Activated CD4-positive, CD25-positive, alpha-beta regulatory T cell treated with anti-CD3 and anti-CD28 coated beads, Interleukin-2, amount 50 U/mL, for 24 hours (primary cell): ENCODE data around the gene PRKAR2B.
A peak's percentile ranks its signal among the peaks of the same experiment; 100 is the strongest.
"Not testable (repeated sequence)": the region's sequence is repeated elsewhere in the genome, so short reads cannot be mapped to it uniquely, and the experiment has no call there.

ENCODE experiments used
- ATAC-seq, 2 donors: fragments of 150-1000 bp; cut with Tn5 transposase; one replicate each; pipeline ENCODE4 v1.10.0; 2021; ENCODE audit warnings: mild to moderate bottlenecking in 1 of 2, moderate library complexity in 1 of 2

Gene PRKAR2B

GRCh38 chr7:107079212-107079940 is 34.9 kb downstream of the PRKAR2B start:
- ATAC-seq, result no peak

GRCh38 chr7:107080099-107080505 is 35.6 kb downstream of the PRKAR2B start:
- no peak for ATAC-seq

DNA sequence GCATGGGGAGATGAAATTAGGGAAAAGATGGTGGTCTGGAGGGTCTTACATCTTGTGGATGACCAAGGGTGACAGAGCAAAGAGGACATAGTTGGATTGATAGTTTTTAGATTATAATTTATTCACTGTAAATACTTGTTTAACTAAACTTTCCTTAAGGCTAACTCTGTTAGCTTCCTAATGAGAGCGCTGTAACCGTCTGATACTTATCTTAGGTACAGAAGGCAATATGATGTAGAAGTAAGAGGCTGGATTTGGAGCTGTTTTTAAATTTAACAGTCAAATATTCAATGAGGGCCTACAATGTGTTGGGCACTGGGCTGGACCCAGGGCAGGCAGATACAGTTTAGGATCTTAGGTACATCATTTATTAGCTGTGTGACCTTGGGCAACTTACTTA is 36.0 kb downstream of the PRKAR2B start:
- no peak for ATAC-seq

DNA sequence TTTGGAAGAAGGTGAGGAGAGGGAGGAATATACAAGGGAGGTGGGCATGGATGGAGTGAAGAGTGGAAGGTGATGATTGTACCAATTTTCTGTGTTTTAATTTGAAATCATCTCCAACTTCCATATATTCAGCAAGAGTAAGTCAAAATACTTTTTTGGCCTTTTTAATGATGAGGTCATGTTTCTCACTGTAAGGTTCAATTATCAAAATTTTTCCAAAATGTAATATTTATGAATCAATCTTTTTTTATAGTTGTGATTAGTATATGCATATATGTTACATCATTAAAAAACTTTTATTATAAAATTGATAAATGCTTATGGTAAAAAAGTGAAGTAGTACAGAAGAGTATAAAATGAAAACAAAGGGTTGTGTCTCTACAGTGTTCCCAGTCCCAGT is 40.7 kb downstream of the PRKAR2B start:
- ATAC-seq, result no peak

DNA sequence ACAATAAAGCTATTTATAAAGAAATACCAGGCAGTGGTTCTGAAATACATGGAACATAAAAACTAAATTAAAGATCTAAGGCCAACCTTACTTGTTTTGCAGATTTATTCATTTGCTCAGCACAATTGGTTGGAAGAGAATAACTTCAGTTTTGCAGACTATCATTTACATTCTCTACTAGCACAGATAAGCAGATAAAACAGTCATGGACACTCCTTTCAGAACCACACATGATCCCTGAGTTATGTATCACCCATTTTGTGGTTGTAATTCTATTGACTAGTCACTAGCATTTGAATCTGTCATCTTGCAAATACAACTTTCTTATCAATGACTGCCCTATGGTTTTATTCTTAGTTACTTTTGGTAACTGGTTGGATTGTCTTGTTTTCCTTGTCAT is 45.1 kb downstream of the PRKAR2B start:
- ATAC-seq, result no peak

GRCh38 chr7:107090457-107090856 is 46.0 kb downstream of the PRKAR2B start:
- ATAC-seq, result no peak

- ATAC-seq, result no peak
Observed at GRCh38 chr7:107091306-107091705, 46.8 kb downstream of the PRKAR2B start.

DNA sequence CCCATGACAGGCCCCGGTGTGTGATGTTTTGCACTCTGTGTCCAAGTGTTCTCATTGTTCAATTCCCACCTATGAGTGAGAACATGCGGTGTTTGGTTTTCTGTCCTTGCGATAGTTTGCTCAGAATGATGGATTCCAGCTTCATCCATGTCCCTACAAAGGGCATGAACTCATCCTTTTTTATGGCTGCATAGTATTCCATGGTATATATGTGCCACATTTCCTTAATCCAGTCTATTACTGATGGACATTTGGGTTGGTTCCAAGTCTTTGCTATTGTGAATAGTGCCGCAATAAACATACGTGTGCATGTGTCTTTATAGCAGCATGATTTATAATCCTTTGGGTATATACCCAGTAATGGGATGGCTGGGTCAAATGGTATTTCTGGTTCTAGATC is 49.2 kb downstream of the PRKAR2B start:
- not testable (repeated sequence) for ATAC-seq

GRCh38 chr7:107099154-107099553 is 54.6 kb downstream of the PRKAR2B start:
- ATAC-seq, result not testable (repeated sequence)

DNA sequence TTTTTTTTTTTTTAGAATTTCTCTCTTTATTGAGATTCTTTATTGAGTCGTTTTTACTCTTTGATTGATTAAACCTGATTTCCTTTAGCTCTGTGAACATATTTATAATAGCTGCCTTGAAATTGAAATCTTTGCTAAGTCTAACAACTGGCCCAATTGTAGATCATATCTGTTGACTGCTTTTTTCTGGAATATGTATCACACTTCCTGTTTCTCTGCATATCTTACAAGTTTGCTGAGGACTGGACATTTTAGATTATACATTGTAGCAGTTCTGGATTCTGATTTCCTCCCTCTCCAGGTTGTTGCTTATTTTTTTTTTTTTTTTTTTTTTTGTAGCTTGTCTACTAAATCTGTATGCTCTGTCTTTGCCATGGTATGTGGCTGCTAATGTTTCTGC is 56.3 kb downstream of the PRKAR2B start:
- ATAC-seq, result no peak

- ATAC-seq, result peak in 1 of 2 donors; percentile 28
Observed at GRCh38 chr7:107103369-107103768, 58.9 kb downstream of the PRKAR2B start.

DNA sequence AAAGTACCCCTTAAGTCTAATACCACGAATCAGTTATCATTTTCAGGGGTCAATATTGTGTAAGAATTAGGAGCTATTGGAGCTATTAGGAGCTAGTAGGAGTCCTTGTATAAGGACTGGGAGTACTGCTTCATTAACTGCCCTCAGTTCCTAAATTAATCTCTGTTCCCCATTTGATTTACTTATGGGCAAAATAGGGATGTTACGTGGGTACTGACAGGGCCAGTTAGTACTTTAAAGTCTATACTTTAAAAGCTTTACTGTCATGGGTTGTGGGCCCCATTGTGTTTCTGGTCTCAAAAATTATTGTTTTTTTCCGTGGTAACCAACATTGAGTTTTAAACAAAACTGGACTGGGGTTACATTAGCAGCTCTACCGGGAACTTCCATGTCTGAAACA is 60.3 kb downstream of the PRKAR2B start:
- ATAC-seq, result no peak

- ATAC-seq, result no peak
Observed at GRCh38 chr7:107105591-107106245, 61.2 kb downstream of the PRKAR2B start.

DNA sequence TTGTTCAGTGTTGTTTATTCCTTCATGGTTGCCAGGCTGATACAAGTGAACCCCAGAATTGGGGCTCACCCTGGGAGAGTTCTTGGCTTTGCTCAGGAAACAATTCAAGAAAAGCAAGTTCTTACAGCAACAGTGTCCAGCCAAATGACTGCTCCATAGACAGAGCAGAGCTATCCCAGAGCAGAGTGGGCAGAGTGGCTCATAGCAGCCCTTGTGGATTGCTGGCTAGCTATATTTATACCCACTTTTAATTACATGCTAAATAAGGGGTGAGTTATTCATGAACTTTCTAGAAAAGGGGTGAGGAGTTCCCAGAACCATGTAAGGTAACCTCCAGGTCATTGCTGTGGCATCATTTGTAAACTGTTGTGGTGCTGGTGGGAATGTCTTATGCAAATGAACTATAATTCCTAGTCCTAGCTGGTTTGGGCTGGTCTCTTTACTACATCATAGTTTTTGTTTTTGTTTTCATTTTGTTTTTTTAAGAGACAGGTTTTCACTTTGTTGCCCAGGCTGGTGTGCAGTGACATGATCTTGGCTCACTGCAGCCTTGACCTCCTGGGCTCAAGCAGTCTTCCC is 64.4 kb downstream of the PRKAR2B start:
- no peak for ATAC-seq

DNA sequence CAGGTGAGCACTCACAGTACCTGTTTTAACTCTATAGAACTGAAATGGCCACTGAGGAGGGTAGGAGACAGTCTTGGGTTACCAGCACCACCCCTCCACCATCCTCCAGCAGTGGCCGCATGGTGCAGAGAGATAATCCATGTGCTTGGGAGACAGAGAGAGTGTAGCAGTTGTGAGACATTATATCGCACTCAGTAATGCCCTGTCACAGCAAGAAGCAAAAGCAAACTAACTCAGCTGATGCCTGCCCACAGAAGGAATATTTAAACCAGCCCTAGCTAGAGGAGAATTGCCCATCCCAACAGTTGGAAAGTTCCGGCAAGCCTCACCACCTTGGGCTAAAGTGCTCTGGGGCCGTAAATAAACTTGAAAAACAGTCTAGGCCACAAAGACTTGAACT is 65.5 kb downstream of the PRKAR2B start:
- ATAC-seq, result no peak

- ATAC-seq, result no peak
Observed at GRCh38 chr7:107111196-107111595, 66.7 kb downstream of the PRKAR2B start.

- ATAC-seq, result no peak
Observed at GRCh38 chr7:107113866-107114265, 69.4 kb downstream of the PRKAR2B start.

- ATAC-seq, result no peak
Observed at GRCh38 chr7:107115114-107115513, 70.6 kb downstream of the PRKAR2B start.

DNA sequence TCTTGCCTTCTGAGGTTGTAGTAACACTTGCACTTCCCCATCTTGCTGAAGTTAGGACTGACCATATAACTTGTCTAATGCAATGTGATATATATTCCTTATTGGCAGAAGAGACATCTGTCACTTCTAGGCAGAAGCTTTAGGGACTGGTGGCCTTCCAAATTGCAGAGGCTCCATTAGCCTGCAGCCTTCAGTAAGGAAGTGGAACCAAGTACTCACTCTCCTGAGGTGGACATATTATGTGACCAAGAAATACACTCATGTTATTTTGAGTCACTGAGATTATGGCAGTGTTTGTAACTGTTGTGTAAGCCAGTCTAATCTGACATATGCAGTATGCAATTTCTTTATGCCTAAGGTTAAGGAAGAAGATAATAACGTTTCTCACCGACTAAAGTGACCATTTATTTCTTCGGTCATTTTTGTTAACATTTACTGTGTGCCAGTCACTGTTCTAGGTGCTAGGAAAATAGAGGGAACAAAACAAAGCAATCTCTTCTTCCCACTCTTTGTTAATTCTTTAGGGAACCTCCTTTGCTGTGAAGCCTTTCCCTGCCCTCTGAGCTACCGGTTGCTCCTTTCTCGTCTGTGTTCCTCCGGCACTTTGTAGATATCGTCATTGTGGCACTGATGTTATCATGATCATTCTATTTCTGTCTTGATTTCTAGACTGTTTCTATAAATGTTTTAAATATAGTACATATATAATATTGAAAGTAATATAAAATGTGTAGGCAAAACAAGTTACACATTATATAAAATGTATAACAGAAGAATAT is 71.4 kb downstream of the PRKAR2B start:
- ATAC-seq, result no peak

- ATAC-seq, result no peak
Observed at GRCh38 chr7:107118109-107118900, 73.8 kb downstream of the PRKAR2B start.

DNA sequence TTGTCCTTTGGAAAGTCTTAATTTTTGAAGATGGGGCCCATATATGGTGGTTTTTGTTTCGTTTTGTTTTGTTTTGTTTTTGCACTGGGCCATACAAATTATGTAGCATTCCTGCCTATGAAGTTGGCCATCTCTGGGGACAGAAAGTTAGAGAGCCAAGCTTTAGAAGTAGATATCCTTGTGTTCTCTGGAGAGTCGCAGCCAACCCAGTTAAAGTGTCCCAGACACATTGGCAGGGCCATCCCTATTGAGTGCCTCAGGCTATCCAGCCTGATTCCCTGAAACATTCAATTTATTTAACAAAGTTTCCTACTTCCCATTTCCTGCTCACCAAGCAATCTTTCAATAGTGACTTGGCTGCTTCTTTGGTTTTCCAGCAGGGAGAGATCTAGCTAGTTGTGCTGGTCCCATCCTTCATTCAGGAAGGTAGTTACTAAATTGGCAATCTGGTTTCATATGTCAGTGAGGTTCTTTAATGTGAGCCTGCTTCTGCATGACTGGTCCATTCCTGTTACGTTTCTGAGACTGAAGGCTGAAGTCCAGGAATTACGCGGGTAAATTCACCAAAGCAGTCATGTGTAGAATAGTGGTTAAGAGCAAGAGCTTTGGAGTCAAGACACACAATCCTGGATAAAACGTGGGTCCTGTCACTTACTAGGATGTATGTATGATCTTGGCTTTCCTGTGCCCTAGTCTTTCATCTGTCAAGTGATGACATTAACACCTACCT is 75.0 kb downstream of the PRKAR2B start:
- ATAC-seq, result no peak

DNA sequence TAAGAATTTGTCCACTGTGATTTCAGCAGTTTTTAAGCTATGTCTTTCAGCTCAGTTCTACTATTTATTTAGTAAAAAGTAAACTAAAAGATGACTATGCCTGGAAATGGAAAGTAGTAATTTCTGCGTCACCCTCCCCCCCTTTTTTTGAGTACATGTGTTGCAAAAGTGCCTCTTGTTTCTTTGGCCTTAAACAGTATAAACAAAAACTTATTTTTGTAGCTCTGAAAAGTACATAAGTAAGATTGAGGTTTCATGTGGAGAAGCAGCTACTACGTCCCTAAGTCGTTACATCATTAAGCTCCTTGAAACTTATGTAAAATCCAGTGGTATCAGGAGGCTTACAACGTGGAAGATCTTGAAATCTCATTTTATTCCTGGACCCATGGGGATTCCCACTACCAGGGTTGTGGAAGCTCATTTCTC is 78.0 kb downstream of the PRKAR2B start:
- ATAC-seq, result no peak
